HepG2 (cell line): ENCODE data around the gene PAM16. TPM values are rescaled to one million over a fixed set of nuclear protein-coding genes. Genes with fewer than 3 reads are reported as not detected.

Source experiments
- ATAC-seq: fragments of 200-7000 bp; cut with Tn5 transposase; 3 replicates; pipeline ENCODE4 v1.9.1; 2020; ENCODE audit warnings: mild to moderate bottlenecking, moderate library complexity
- BruUV-seq: library from RNA; stranded (reverse); fragments of 400-500 nt; replicated peaks from 2 replicates; lab custom pipeline; 2021; lab: Mats Ljungman, UMichigan
- CTCF ChIA-PET: fragments of 300-600 bp; formaldehyde crosslinking; extraction: SDS; loops from one replicate; lab custom pipeline; 2021; ENCODE audit warnings: low total read pairs, inconsistent platforms, low intra/inter-chr PET ratio; lab: Yijun Ruan, JAX
- POLR2A ChIA-PET: fragments of 350-600 bp; sonication (Branson Sonifier 250); formaldehyde crosslinking; loops from one replicate; lab custom pipeline; 2020; ENCODE audit warnings: antibody characterized with exemption, inconsistent platforms; lab: Yijun Ruan, JAX
- DNase-seq: peaks from one replicate; pipeline ENCODE4 v3.0.0-alpha.2; 2015; ENCODE audit warnings: low spot score
- FAIRE-seq: peaks from 3 replicates; lab custom pipeline; 2011; peaks lifted over from hg19 to GRCh38; lab: Jason Lieb, UNC
- H2AFZ ChIP-seq: one replicate; pipeline ENCODE4 v1.6.1; 2011; ENCODE audit warnings: low read length, inconsistent platforms
- H3K27ac ChIP-seq: fragments of 300-600 bp; 3 replicates; pipeline ENCODE4 v1.8.0; 2011; ENCODE audit warnings: mixed run types, mild to moderate bottlenecking, mixed read lengths, low read length, inconsistent platforms; ENCODE audit not compliant: insufficient read depth; ENCODE audit errors: extremely low read length
- H3K27me3 ChIP-seq, 2 experiments: fragments of 200-600 bp in 1 of 2; 2 replicates in 1 of 2; 3 replicates in 1 of 2; pipeline versions ENCODE4 v1.6.0 to v1.8.0; 2011; ENCODE audit warnings: low read length in 2 of 2, mild to moderate bottlenecking in 2 of 2, moderate library complexity in 2 of 2, inconsistent platforms in 1 of 2; ENCODE audit not compliant: insufficient read depth in 2 of 2, control insufficient read depth in 1 of 2
- H3K36me3 ChIP-seq, 2 experiments: fragments of 200-600 bp in 1 of 2; replicated peaks in 1 of 2; 2 replicates in 1 of 2; 3 replicates in 1 of 2; pipeline versions ENCODE4 v1.5.1 to v1.8.0; 2011; ENCODE audit warnings: low read length in 2 of 2, inconsistent platforms in 1 of 2; ENCODE audit not compliant: insufficient read depth in 2 of 2, control insufficient read depth in 1 of 2
- H3K4me1 ChIP-seq: 2 replicates; pipeline ENCODE4 v1.5.1; 2012; ENCODE audit warnings: low read length, inconsistent platforms; ENCODE audit not compliant: insufficient read depth
- H3K4me2 ChIP-seq: 2 replicates; pipeline ENCODE4 v1.6.0; 2011; ENCODE audit warnings: low read depth, low read length, inconsistent platforms
- H3K4me3 ChIP-seq, 3 experiments: fragments of 200-600 bp in 1 of 3; sonication (generic), shearing (Covaris generic) in 1 of 3; replicated peaks in 1 of 3; 2 replicates each; pipeline ENCODE4 v1.5.1; 2011 to 2016; ENCODE audit warnings: low read length in 3 of 3, inconsistent platforms in 2 of 3, low read depth in 2 of 3, mild to moderate bottlenecking in 2 of 3, control low read depth in 1 of 3, mixed read lengths in 1 of 3; ENCODE audit not compliant: insufficient read depth in 1 of 3
- H3K79me2 ChIP-seq: one replicate; pipeline ENCODE4 v1.6.1; 2011; ENCODE audit warnings: low read length, inconsistent platforms; ENCODE audit not compliant: insufficient read depth
- H3K9ac ChIP-seq: 2 replicates; pipeline ENCODE4 v1.6.0; 2011; ENCODE audit warnings: mild to moderate bottlenecking, low read depth, low read length, inconsistent platforms; ENCODE audit not compliant: insufficient read depth
- H3K9me3 ChIP-seq: 2 replicates; pipeline ENCODE4 v1.5.1; 2012; ENCODE audit warnings: mild to moderate bottlenecking, low read length
- H4K20me1 ChIP-seq: 2 replicates; pipeline ENCODE4 v1.6.0; 2011; ENCODE audit warnings: inconsistent platforms, mild to moderate bottlenecking, low read length, moderate library complexity; ENCODE audit not compliant: insufficient read depth
- EHMT2 ChIP-seq: fragments of 200-600 bp; sonication (generic); IDR thresholded peaks from 2 replicates; pipeline ENCODE4 v1.7.0; 2017; ENCODE audit warnings: antibody characterized with exemption, low read depth, low read length, borderline replicate concordance
- FOXK2 ChIP-seq: fragments of 450-650 bp; IDR thresholded peaks from 2 replicates; pipeline ENCODE4 v1.6.1; 2016
- GABPA ChIP-seq, 2 experiments: IDR thresholded peaks; 2 replicates each; pipeline ENCODE4 v1.6.1; 2011 to 2016; ENCODE audit warnings: low read depth in 2 of 2, low read length in 1 of 2, missing biosample characterization in 1 of 2, missing genetic modification characterization in 1 of 2
- HNRNPK ChIP-seq: fragments of 200-400 bp; formaldehyde crosslinking; IDR thresholded peaks from 2 replicates; pipeline ENCODE4 v1.6.1; 2018; ENCODE audit warnings: low read length, low read depth, moderate library complexity, mild to moderate bottlenecking; ENCODE audit not compliant: poor library complexity, severe bottlenecking
- KMT2B ChIP-seq: IDR thresholded peaks from 2 replicates; pipeline ENCODE4 v1.6.1; 2016; ENCODE audit warnings: missing genetic modification reagents, missing compliant biosample characterization
- NFE2L1 ChIP-seq: sonication (generic); formaldehyde crosslinking; IDR thresholded peaks from 2 replicates; pipeline ENCODE4 v1.4.0; 2020; ENCODE audit warnings: missing genetic modification reagents, mild to moderate bottlenecking, borderline replicate concordance
- POLR2AphosphoS2 ChIP-seq: IDR thresholded peaks from 2 replicates; pipeline ENCODE4 v1.6.1; 2011; ENCODE audit warnings: low read depth, low read length, improper control_type of control experiment
- RELA ChIP-seq: sonication (generic); formaldehyde crosslinking; IDR thresholded peaks from 2 replicates; pipeline ENCODE4 v1.4.0; 2020; ENCODE audit warnings: missing genetic modification reagents
- ZZZ3 ChIP-seq: sonication (generic); formaldehyde crosslinking; IDR thresholded peaks from 2 replicates; pipeline ENCODE4 v1.4.0; 2020; ENCODE audit warnings: missing genetic modification reagents, mild to moderate bottlenecking, borderline replicate concordance
- WGBS: methylation state at CpG from one replicate; pipeline ENCODE4 v1.1.6; 2017; ENCODE audit warnings: low lambda C conversion rate; 5-methylcytosine and 5-hydroxymethylcytosine counted together
- in situ Hi-C: cut with HindIII; loops from 2 replicates; pipeline ENCODE4 v1.10.0; 2017; ENCODE audit warnings: low pct_unique_long_range_greater_than_20kb; ENCODE audit not compliant: extremely low pct_ligation_motif_present
- intact Hi-C: fragments of 100-400 bp; cut with micrococcal nuclease; formaldehyde crosslinking; loops from one replicate; pipeline ENCODE4 v1.10.0; 2022; ENCODE audit not compliant: unreplicated experiment
- polyA plus RNA-seq, 8 experiments: library from polyadenylated mRNA; depleted of rRNA in 3 of 8; stranded (reverse) in 7 of 8; unstranded in 1 of 8; fragments of >200 nt; fragmentation: Illumina TruSeq in 4 of 8; extraction: Trizol in 4 of 8; gene quantifications; 2 replicates each; pipeline versions ENCODE4 v1.2.1 to v1.2.3, GENCODE V29; 2011 to 2016; ENCODE audit warnings: low read depth in 4 of 8, missing spikeins in 1 of 8, mixed read lengths in 1 of 8; ENCODE audit not compliant: insufficient read depth in 1 of 8
- total RNA-seq, 5 experiments: library from RNA; depleted of rRNA; stranded (reverse); fragments of >200 nt; fragmentation: Illumina TruSeq; extraction: Trizol; gene quantifications; 2 replicates each; pipeline ENCODE4 v1.2.3, GENCODE V29; 2016; ENCODE audit warnings: low read depth in 1 of 5
- TF ChIP-seq, protein P1 (sequence below): sonication (generic); formaldehyde crosslinking; IDR thresholded peaks from 2 replicates; pipeline ENCODE4 v1.4.0; 2020; ENCODE audit warnings: missing genetic modification reagents, low read depth, mild to moderate bottlenecking, borderline replicate concordance
- TF ChIP-seq, protein P2 (sequence below): fragments of 450-650 bp; IDR thresholded peaks from 2 replicates; pipeline ENCODE4 v1.6.1; 2017; ENCODE audit warnings: mild to moderate bottlenecking
- TF ChIP-seq, protein P3 (sequence below): sonication (generic); formaldehyde crosslinking; IDR thresholded peaks from 2 replicates; pipeline ENCODE4 v1.8.0; 2022; ENCODE audit warnings: missing genetic modification reagents, mild to moderate bottlenecking, moderate library complexity, borderline replicate concordance
- TF ChIP-seq, protein P4 (sequence below): sonication (generic); formaldehyde crosslinking; IDR thresholded peaks from 2 replicates; pipeline ENCODE4 v1.4.0; 2020; ENCODE audit warnings: missing genetic modification reagents, borderline replicate concordance

Gene PAM16
- total and polyA plus RNA-seq, 2 of the 13 experiments (the other 11 are each of a cell fraction or from before 2014, with no cell fraction given) = 51.5 to 51.8 TPM

DNA sequence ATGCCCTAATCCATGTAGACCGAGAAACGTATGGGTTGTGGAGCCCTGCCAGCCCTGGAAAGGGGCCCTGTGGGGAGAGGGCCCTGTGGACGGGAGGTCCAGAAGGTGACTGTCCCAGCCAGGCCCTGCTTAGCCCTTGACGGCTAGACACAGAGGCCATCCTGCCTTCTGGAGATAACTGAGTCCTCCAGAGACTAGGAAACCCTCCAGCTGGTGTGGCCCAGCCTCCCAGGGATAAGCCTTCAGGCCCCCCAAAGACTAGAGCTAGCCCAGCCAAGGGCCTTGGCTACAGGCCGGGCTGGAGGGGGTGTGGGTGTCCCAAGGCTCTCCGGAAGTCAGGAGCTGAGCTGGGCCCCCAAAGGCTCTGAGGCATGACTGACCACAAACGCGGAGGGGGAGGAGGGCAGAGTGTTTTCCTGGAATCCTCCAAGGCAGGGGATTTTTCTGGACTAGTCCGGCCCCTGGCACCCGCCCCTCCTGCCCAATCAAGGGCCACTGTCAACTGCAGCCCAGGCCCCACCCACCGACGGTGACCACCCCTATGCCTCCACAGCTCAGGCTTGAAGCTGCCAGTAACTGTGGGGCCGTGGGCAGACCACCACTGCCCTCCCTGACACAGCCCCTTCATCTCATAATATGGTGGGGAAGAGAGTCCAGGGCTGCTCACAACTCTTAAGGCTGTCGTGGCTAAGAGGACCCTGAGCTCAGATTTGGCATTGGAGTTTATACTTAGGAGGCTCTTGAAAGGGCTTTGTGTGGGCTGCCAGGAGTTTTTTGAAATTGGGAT, 19.6 kb upstream of the PAM16 start (continued):
- TF ChIP-seq, protein P1, sequence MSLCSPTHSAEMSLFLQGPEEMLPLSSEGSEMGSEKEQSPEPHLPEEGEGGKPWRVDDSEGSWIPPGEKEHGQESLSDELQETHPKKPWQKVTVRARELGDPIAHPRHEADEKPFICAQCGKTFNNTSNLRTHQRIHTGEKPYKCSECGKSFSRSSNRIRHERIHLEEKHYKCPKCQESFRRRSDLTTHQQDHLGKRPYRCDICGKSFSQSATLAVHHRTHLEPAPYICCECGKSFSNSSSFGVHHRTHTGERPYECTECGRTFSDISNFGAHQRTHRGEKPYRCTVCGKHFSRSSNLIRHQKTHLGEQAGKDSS (CRISPR knock-in tag) = peak; percentile 33; the same call in 1 of the 2 replicates
- TF ChIP-seq FOXK2 (no peak), RELA (CRISPR knock-in tag) (0 out of 2 replicates have a peak, but pooled peaks have one; percentile 49), KMT2B (no peak), GABPA (IDR thresholded peaks at IDR 0.05; ENCODE audit: low read depth, low read length) (no peak), GABPA (CRISPR knock-in tag; IDR thresholded peaks at IDR 0.05; ENCODE audit: low read depth) (no peak)

DNA sequence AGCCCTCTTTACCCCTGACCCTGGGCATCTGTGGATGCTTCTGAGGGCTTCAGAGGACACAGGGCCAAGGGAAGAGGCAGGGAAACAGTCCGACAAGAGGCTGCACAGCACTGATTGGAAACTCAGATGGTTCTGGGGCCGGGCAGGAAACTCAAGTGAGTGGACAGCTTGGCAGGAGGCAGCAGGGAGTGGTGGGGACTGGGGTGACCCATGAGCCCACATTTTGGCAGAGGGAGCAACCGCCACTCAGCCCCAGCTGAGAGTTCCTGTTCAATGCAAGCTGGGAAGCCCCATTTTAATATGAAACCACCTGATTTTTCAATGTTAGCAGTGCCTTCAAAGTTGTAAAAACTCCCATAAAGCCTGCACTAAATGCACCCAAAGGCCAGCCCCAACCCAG, 19.0 kb upstream of the PAM16 start:
- peak overlapping the region; percentile 86 for H3K4me2 ChIP-seq
- H3K36me3 ChIP-seq = no peaks in the 10 kb centered on the region
- peaks cover 20% of the 10 kb centered on the region for H4K20me1 ChIP-seq
- CTCF ChIA-PET = no interaction called here
- no TSS peak for BruUV-seq
- no peak for ATAC-seq
- H3K27ac ChIP-seq = peak overlapping the region; percentile 76
- peaks cover 78% of the 10 kb centered on the region for H3K4me1 ChIP-seq
- intact Hi-C loops = no loop called here
- FAIRE-seq = no peak
- peaks cover 29% of the 10 kb centered on the region for H3K79me2 ChIP-seq
- POLR2A ChIA-PET = interaction anchor here (0.8 to 3.5 kb wide), 13 partner anchors 9 to 246 kb away, joined by 3 to 36 read pairs (median 4); partner anchors contain the start of genes GLIS2 and PAM16
- no peaks in the 10 kb centered on the region for H3K27me3 ChIP-seq
- no peak for DNase-seq
- in situ Hi-C loops = no loop called here
- 41% methylated on average over 2 of the region's 3 CpGs for WGBS
- no peak overlapping the region for H2AFZ ChIP-seq
- peak overlapping the region; percentile 78; the same call in 1 of the 2 replicates for H3K9ac ChIP-seq
- no peaks in the 10 kb centered on the region for H3K9me3 ChIP-seq
- H3K4me3 ChIP-seq = peak overlapping the region in 1 of 3 experiments; percentile 82; a peak in 1 of 6 replicates
- TF ChIP-seq NFE2L1 (CRISPR knock-in tag) (no peak), HNRNPK (no peak), EHMT2 (no peak), POLR2AphosphoS2 (no peak), ZZZ3 (CRISPR knock-in tag) (no peak)
- TF ChIP-seq, protein P2, sequence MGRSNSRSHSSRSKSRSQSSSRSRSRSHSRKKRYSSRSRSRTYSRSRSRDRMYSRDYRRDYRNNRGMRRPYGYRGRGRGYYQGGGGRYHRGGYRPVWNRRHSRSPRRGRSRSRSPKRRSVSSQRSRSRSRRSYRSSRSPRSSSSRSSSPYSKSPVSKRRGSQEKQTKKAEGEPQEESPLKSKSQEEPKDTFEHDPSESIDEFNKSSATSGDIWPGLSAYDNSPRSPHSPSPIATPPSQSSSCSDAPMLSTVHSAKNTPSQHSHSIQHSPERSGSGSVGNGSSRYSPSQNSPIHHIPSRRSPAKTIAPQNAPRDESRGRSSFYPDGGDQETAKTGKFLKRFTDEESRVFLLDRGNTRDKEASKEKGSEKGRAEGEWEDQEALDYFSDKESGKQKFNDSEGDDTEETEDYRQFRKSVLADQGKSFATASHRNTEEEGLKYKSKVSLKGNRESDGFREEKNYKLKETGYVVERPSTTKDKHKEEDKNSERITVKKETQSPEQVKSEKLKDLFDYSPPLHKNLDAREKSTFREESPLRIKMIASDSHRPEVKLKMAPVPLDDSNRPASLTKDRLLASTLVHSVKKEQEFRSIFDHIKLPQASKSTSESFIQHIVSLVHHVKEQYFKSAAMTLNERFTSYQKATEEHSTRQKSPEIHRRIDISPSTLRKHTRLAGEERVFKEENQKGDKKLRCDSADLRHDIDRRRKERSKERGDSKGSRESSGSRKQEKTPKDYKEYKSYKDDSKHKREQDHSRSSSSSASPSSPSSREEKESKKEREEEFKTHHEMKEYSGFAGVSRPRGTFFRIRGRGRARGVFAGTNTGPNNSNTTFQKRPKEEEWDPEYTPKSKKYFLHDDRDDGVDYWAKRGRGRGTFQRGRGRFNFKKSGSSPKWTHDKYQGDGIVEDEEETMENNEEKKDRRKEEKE = no peak
- TF ChIP-seq, protein P3, sequence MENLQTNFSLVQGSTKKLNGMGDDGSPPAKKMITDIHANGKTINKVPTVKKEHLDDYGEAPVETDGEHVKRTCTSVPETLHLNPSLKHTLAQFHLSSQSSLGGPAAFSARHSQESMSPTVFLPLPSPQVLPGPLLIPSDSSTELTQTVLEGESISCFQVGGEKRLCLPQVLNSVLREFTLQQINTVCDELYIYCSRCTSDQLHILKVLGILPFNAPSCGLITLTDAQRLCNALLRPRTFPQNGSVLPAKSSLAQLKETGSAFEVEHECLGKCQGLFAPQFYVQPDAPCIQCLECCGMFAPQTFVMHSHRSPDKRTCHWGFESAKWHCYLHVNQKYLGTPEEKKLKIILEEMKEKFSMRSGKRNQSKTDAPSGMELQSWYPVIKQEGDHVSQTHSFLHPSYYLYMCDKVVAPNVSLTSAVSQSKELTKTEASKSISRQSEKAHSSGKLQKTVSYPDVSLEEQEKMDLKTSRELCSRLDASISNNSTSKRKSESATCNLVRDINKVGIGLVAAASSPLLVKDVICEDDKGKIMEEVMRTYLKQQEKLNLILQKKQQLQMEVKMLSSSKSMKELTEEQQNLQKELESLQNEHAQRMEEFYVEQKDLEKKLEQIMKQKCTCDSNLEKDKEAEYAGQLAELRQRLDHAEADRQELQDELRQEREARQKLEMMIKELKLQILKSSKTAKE = no peak
- TF ChIP-seq, protein P4, sequence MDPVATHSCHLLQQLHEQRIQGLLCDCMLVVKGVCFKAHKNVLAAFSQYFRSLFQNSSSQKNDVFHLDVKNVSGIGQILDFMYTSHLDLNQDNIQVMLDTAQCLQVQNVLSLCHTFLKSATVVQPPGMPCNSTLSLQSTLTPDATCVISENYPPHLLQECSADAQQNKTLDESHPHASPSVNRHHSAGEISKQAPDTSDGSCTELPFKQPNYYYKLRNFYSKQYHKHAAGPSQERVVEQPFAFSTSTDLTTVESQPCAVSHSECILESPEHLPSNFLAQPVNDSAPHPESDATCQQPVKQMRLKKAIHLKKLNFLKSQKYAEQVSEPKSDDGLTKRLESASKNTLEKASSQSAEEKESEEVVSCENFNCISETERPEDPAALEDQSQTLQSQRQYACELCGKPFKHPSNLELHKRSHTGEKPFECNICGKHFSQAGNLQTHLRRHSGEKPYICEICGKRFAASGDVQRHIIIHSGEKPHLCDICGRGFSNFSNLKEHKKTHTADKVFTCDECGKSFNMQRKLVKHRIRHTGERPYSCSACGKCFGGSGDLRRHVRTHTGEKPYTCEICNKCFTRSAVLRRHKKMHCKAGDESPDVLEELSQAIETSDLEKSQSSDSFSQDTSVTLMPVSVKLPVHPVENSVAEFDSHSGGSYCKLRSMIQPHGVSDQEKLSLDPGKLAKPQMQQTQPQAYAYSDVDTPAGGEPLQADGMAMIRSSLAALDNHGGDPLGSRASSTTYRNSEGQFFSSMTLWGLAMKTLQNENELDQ (CRISPR knock-in tag) = no peak
